Dermis microvascular lymphatic vessel endothelial cell (primary cell): ENCODE data around the gene SGIP1. TPM values are rescaled to one million over a fixed set of nuclear protein-coding genes. Genes with fewer than 3 reads are reported as not detected.

Experiments
- total RNA-seq: library from RNA; depleted of rRNA; stranded (reverse); fragments of >200 nt; gene quantifications from 2 replicates; pipeline ENCODE4 v1.2.1, GENCODE V29; 2014

The SGIP1 gene
- total RNA-seq, 1 donor from 2014 or later = 20.3 TPM

Other genes starting within 250 kb of the SGIP1 start
- 0.51 and 0.77 TPM in 2 replicates for gene DYNLT5, start 218.3 kb downstream of the SGIP1 start, total RNA-seq